ENCODE measurements around the gene HELZ2.
"Not testable (repeated sequence)": the region's sequence is repeated elsewhere in the genome, so short reads cannot be mapped to it uniquely, and the experiment has no call there.

The HELZ2 gene, protein sequence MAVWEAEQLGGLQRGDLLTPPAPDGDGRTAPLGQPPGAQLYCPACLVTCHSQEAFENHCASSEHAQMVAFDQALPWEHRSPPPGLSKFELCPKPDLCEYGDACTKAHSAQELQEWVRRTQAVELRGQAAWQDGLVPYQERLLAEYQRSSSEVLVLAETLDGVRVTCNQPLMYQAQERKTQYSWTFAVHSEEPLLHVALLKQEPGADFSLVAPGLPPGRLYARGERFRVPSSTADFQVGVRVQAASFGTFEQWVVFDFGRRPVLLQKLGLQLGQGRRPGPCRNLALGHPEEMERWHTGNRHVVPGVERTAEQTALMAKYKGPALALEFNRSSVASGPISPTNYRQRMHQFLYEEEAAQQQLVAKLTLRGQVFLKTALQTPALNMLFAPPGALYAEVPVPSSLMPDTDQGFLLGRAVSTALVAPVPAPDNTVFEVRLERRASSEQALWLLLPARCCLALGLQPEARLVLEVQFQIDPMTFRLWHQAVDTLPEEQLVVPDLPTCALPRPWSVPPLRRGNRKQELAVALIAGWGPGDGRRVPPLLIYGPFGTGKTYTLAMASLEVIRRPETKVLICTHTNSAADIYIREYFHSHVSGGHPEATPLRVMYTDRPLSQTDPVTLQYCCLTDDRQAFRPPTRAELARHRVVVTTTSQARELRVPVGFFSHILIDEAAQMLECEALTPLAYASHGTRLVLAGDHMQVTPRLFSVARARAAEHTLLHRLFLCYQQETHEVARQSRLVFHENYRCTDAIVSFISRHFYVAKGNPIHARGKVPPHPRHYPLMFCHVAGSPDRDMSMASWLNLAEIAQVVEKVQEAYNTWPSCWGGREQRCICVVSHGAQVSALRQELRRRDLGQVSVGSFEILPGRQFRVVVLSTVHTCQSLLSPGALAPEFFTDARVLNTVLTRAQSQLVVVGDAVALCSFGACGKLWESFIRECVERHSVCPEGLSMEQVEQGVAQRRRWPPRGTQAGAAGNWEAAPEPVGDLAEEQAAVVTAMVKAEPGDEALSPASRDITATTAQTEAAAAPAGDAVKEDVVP (N-terminal part only)

DNA sequence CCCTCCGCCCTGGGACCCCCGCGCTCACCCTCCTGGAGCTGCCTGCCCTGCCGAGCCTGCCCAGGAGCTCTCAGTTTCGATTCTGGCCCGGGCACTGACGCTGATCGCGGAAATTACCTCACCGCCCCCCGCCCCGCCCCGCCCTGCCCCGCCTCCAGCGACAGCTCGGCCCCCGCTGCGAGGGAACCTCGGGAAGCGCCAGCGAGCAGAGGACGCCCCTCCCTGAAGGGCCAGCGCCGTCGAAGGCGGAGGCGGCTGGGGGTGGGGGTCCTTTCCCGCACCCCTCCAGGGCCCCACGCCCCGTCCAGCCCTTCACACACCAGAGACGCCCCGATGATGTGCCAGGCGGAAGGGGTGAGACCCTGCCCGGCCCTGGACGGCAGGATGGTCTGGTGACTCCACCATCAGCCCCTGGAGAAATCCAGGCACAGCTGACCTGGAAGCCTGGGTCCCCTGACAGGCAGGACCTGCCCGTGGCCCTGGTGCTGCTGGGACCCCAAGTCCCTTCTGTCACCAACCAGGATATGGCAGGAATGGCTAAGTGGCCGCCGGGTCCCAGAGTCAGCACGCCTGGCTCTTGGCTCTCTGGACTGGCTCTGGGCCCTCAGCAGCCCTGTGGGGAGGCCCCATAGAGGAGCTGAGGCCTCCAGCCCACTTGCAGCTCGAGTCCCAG is at the start of gene HELZ2:
TSS of gene HELZ2 (minus strand) at position 84 of the 673 bp plus-strand sequence. CDS start 1,854 bp downstream, outside the sequence.
- peak; percentile 79 for DNase-seq (ENCODE audit: low spot score)

DNA sequence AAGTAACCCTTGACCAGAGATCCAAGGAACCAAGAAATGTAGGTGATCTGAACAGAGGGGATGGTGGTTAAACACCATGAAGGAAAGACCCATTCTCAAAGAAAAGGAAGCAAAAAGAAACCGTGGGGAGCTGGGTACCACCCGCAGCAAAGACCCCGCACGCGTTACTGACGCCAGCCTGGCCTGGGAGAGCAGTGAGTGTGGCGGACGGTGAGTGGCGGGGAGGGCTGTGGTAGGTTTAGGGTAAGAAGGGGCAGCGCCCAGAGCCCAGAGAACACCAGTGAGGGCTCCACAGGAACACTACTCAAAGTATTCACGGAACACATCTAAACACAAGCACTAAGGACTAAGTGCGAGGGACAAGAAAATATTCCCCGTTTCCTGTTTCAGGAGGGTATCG is 48.7 kb upstream of the HELZ2 start:
- DNase-seq (ENCODE audit: low spot score) = no peak

DNA sequence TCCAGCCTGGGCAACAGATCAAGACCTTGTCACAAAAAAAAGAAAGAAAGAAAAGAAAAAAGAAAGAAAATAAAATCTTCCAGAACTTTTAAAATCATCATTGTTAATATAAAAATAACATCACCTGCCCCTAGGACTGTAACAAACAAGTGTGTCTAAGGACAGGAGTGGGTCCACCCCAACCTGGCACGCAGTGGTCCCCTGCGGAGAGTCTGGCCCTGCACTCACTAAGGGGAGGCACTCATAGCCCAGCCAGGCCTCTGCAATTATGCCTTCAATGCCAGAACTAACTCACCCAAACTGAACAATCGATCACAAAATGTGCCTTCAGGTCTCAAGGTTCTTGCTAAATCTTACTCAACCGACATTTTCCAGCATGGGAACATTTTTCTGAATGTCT is 48.1 kb upstream of the HELZ2 start:
- no peak for DNase-seq (ENCODE audit: low spot score)

DNA sequence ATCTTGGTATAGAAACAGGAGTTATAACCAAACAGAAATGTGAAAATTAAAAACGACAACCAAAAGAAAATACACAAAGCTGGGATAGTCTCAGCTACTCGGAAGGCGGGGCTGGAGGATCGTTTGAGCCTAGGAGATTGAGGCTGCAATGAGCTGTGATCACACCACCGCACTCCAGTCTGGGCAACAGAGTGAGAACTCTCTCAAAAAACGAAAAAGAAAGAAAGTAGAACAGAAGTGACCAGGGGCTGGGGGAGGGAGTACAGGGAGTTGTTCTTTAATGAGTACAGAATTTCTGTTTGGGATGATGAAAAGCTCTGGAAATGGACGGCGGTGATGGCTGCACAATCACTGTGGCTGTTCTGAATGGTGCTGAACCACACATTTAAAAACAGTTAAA is 47.0 kb upstream of the HELZ2 start:
- no peak for DNase-seq (ENCODE audit: low spot score)

DNA sequence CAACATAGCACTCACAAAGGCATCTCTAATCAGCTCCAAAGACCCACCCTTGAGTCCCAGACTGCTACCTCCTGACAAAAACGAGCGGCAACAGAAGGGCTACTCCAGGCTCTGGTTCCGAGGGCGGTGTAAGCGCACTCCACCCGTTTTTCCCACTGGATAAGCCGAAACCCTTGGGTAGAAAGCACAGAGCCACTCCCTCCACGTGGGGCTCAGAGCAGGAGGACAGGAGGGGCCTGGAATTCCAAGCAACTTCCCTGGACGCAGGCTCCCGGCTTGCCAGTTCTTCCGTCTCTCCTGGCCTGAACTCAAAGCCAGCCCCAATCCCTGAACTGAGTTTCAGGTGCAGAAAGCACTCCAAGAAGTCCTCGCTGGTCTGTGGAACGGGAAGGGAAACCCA is 45.5 kb upstream of the HELZ2 start:
- DNase-seq (ENCODE audit: low spot score) = no peak

DNA sequence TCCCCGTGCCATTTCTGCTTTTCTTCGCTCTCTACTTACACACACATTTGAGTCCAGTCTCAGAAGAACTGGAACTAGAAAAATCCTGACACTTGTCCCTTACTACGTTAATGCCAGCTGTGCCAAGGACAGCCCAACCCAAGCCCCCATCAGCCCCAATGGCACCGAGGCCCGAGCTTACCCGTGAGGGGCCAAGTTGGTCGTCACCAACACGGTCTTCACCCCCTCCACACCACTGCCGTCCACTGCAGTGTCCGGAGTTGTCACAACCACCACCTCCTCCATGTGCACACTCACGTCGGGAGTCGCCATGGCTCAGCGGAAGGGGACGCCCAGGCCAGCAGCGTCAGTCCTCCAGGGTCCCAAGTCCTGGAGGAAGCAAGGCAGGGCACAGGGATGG is 45.0 kb upstream of the HELZ2 start:
- no peak for DNase-seq (ENCODE audit: low spot score)

DNA sequence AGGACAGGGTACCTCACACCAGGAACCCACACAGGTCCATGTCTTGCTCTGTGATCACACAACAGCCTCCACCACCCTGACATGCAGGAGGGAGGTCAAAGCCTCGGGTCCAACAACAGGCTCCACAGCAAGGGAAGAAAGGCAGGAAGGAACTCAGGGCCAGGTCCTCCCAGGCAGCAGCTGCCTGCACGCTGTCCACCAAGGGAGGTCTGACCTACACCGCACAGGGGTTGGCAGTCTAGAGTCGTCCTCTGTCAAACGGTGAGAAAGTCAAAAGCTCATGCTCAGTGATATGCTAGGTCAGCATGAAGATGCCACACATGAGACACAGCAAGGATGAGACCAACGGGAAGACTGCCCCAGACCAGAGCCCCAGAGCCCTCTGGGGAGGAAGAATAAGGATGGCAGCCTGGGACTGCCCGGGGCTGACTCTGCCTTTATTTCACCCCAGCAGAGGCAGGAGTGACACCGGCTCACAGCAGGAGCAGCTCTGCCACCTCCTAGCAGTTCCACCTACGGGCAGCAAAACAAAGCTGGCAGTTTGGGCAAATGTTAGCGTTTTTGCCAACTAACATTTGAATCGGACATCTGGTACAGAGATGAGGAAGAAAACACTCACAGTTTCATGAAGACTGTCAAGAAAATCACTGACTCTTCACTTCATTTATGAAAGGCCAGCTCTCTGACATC is 44.4 kb upstream of the HELZ2 start:
- DNase-seq (ENCODE audit: low spot score) = no peak

DNA sequence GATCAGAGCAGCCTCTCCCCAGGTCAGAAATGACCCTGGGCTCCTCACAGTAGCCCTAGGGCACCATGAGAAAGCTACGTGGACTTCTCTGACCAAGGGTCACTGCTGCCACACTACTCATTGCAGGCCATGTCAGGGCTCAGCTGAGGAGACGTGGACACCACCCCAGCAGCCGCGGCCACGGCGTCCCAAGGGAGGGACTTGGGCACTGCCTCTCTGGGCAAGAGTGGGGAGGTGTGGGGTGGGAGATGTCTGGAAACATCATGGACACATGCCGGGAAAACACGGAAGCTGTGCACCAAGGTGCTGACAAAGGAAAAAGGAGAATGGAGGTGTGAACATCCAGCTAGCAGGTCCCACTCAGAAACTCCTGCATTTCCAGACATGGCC is 43.8 kb upstream of the HELZ2 start:
- DNase-seq (ENCODE audit: low spot score) = no peak

DNA sequence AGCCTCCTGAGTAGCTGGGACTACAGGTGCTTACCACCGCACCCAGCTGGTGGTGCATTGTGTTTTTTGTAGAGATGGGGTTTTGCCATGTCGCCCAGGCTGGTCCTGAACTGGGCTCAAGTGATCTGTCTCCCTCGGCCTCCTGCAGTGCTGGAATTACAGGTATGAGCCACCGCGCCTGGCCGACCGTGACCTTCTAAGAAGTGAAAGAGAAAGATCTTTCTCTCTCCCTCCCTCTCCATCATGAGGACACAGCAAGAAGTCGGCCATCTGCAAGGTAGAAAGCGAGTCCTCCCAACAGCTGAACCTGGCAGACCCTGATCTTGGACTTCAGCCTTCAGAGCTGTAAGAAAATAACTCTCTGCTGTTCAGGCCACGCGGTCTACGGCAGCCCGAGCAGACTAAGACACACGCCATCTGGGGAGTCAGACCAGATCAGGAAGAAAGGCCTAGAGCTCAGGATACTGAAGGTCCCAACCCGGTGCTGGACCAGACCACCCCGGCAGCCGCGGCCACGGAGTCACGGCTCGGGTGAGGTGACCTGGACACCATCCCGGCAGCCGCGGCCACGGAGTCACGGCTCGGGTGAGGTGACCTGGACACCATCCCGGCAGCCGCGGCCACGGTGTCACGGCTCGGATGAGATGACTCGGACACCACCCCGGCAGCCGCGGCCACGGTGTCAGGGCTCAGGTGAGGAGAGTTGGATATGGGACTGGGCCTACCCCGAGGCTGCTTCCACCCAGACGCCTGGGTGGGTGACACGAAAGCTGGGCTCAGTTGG is 43.2 kb upstream of the HELZ2 start:
- no peak for DNase-seq (ENCODE audit: low spot score)

DNA sequence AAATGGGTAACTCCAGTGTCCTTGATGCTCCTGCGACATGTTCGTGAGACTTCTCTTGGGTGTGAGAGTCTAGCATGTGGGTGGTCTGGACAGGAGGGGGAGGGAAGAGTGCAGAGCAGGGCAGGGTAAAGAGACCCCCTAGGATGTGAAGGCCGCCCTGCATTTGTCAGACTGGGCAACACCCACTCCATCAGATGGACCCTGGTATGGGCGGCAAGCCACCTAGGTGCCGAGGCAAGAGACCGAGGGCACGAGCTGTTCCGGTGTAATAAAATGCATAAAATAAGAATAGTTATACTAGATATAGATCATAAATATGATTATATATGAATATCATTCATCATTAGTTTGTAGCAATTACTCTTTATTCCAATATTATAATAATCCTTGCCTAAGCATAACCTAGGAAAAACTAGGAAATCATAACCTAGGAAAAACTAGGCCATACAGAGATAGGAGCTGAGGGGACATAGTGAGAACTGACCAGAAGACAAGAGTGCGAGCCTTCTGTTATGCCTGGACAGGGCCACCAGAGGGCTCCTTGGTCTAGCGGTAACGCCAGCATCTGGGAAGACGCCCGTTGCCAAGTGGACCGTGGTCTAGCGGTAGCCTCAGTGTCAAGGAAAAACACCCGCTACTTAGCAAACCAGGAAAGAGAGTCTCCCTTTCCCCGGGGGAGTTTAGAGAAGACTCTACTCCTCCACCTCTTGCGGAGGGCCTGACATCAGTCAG is 40.0 kb upstream of the HELZ2 start:
- DNase-seq (ENCODE audit: low spot score) = not testable (repeated sequence)

DNA sequence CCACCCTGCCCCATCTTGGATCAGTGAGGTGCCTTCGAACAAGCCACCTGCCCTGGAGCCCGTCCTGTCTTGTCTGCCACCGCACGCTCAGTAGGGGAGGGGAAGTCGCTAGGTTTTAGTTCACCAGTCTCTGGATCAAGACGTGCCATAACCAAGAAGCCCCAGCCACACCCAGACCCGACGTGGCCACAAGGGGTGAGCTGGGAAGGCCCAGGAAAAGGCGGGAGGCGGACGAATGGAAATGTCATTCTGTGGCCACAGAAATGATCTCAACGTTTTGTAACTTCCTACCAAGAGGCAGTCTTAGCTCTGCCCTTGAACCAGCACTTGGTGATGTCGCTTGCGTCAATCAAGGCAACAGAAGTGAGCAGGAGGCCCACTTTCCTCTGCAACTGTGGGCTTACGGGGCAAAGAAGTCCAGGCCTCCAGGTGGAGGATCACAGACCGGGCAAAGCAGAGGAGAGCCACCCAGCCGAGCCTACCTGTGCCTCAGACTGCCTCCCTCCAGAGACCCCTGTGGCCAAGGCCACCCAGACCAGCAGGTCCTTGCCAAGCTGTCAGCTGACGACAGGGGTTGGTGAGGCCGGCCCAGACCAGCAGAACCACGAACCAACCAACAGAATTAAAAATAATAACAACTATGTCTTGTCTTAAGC is 38.4 kb upstream of the HELZ2 start:
- peak; percentile 21 for DNase-seq (ENCODE audit: low spot score)

DNA sequence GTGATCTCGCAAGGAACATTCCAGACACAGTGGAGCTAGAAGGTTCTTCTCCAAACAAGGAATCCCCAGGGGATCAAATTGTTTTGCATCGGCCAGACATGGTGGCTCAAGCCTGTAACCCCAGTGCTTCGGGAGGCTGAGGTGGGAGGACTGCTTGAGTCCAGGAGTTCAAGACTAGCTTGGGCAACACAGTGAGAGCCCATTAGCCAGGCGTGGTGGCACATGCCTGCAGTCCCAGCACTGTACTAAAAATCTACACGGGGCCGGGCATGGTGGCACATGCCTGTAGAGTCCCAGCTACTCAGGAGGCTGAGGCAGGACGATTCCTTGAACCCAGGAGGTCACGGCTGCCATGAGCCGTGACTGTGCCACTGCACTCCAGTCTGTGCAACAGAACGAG is 37.6 kb upstream of the HELZ2 start:
- DNase-seq (ENCODE audit: low spot score) = no peak

DNA sequence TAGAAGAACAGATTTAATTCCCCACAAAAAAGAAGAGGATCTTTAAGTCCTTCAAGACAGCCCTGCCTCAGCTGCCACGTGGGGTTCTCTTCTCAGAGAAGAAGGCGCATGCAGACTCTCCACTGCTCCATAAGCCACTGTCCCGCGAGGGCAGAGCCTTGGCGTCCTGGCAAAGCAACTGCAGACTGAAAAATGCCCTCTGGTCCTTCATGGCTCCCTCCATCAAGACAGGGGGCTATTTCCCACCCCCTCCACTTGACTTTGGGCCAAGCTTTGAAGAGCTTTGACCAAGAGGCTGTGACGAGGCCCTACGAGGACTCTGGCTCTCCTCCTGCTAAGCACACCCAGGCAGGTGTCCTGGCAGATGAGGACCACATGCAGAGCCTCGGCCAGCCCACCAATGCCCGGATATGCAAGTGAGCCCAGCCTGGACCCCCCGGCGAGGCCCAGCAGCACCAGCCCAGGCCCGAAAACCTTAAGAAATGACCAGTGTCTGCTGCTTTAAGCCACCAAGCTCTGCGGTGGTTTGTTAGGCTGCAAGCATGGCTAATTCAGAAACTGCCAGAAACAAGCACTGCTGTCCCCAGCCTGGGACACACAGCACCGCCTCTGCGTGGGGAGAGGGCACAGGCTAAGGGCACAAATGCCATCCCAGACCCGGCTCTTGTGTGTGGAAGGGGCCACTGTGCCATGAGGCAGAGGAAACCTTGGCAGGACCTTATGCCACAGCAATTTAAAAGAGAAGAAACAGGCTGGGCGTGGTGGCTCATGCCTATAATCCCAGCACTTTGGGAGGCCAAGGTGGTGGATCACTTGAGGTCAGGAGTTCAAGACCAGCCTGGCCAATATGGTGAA is 36.8 kb upstream of the HELZ2 start:
- peak; percentile 32 for DNase-seq (ENCODE audit: low spot score)

DNA sequence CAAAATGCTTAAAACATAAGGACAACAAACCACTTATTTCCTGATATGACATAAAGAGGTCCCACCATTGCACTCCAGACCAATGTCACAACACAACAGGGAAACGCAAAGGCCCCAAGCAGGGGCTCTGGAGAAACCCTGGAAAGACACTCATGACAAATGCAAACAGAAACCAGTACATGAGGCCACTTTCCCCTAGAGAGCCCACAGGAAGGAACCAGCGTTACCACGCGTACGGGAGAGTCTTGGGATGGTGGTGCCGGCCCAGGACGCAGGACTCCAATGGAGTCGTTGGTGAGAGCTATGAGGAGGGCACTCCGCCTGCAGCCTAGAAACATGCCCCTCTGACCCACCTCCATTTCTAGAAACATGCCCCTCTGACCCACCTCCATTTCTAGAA is 32.6 kb upstream of the HELZ2 start:
- no peak for DNase-seq (ENCODE audit: low spot score)

DNA sequence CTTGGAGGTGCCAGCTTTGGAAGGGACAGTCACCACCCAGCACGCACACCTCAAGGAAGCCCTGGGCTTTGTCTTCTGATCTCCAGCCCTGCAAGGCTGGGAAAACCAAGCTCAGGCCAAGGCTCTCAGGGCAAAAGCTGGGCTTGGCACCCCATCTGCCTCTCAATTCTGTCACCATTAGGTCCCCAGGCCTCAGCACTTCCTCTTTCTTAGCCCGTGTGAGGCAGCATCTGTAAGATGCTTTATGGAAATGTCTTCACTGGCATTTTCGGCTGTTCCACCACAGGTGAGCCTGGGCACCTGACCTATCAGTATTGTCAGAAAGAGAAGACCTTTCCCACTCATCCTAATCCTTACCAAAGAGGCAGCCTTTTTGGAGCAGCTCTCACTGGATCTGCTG is 28.3 kb upstream of the HELZ2 start:
- DNase-seq (ENCODE audit: low spot score) = no peak

DNA sequence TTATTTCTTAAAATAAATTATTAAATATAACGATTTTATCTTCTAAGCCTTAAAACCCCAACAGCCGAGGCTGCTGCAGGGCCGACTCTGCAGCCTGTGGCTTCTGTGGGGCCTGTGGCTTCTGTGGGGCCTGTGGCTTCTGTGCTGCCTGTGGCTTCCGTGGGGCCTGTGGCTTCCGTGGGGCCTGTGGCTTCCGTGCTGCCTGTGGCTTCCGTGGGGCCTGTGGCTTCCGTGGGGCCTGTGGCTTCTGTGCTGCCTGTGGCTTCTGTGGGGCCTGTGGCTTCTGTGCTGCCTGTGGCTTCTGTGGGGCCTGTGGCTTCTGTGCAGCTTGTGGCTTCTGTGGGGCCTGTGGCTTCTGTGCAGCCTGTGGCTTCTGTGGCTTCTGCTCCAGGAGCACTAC is 27.6 kb upstream of the HELZ2 start:
- DNase-seq (ENCODE audit: low spot score) = not testable (repeated sequence)

DNA sequence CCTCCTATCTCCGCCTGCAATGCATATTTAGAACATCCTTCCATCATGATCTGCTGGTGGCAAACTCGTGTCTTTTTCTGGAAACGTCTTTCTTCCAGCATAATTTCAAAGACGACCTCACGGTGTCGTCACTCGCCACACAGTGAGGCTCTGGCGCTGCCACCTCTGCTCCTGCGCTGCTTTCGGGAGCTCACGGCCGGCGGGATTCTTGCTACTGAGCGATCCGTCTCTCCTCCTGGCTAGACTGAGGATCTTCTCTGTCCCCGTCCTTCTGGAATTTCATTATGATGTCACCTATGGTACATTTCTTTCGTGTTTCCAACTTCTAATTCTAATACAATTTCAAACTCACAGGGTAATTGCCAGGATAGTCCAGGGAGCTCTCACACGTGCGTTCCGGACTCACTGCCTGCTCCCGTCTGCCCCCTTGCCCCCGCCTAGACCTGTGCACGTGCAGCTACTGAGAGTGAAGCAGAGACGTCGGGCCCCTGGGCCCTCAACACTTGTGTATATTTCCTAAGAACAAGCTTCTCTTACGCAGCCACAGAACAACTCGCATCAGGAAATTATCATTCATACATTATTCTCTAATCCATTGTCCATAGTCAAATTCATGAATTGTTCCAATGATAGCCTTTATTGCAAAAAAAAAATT is 25.5 kb upstream of the HELZ2 start:
- no peak for DNase-seq (ENCODE audit: low spot score)

Data from D341Med (cell line).